HG02885 (cell line): ENCODE measurements around the gene WHAMM.

Source experiments
- ATAC-seq: cut with Tn5 transposase; IDR thresholded peaks from one replicate; pipeline ENCODE4 v1.9.1; 2021; ENCODE audit warnings: mild to moderate bottlenecking; ENCODE audit not compliant: unreplicated experiment, poor library complexity

WHAMM gene

GRCh38 chr15:82832601-82833361 lies 23.4 kb downstream of the WHAMM start:
- ATAC-seq, result peak; percentile 78

GRCh38 chr15:82833362-82833682 lies 23.9 kb downstream of the WHAMM start:
- ATAC-seq, result no peak

- no peak for ATAC-seq
Observed at GRCh38 chr15:82835391-82835917, 26.0 kb downstream of the WHAMM start.

- ATAC-seq, result no peak
Observed at GRCh38 chr15:82838096-82838735, 28.8 kb downstream of the WHAMM start.

DNA sequence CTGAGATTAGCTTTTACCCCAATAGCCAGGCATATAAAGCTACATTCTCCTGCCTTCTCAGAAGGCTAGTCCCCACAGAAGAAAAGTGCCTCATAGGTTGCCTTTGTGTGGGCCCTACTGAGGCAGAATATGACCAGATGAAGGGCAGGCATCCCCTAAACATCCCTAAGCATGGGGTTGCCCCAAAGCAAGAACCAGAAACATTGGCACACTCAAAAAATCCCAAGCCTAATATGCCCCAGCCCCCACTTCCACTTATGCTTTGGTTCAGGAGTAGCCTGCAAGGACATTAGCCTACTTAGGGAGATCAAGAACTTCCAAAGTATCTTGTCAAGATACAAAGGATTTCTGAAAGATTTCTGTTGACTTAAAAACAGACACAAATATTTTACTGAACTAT lies 29.7 kb downstream of the WHAMM start:
- ATAC-seq, result no peak

DNA sequence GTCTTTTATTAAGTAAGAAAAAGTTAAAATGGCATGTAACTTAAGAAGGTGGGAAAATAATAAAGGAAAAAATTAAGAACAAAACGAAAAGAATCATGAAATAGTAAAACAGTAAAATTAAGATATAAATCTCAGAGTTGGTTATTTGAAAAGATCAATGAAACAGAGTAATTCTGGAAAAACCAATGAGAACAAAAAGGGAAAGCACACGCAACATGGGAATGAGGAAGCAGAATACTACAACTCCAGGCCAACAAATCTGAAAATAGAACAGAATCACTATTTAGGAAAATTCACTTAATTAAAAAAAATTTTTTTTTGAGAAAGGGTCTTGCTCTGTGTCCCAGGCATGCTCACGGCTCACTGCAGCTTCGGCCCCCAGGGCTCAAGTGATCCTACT lies 30.7 kb downstream of the WHAMM start:
- no peak for ATAC-seq

DNA sequence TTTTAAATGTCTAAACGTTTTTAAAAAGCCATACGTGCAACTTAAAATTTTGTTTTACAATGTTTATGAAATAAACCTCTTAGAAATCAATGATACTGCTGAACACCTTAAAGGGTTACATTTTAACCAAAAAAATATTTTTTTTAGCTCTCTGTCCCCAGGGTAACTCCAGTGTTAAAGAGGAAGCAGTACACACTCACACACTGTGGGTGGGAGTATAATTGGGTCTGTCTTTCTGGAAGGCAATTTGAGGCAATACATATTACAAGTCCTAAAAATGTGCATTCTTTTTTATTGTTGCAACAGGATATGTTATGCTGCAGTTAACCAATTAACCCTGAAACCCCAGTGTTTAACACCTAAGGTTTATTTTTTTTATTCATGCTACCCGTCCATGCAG lies 34.1 kb downstream of the WHAMM start:
- ATAC-seq, result no peak

DNA sequence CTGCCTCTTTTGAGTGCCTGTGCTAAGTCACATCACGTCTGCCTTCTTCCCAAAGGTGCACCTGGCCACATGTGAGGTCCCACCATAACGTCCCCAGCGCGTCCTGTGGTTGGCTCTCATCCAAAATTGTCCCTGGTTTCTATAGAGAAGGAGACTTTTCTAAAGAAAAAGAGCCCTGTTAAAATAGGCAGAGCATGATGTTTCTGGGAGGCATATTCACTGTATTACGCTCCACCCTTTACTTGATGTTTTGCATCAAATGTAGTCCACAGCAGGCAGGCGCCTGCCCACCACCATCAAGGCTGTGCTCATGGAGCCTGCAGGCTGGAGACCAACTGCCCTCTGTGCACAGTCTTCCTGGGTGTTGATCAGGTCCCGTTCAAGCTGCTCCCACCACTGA lies 36.3 kb downstream of the WHAMM start:
- no peak for ATAC-seq

GRCh38 chr15:82846621-82847020 lies 37.2 kb downstream of the WHAMM start:
- no peak for ATAC-seq

DNA sequence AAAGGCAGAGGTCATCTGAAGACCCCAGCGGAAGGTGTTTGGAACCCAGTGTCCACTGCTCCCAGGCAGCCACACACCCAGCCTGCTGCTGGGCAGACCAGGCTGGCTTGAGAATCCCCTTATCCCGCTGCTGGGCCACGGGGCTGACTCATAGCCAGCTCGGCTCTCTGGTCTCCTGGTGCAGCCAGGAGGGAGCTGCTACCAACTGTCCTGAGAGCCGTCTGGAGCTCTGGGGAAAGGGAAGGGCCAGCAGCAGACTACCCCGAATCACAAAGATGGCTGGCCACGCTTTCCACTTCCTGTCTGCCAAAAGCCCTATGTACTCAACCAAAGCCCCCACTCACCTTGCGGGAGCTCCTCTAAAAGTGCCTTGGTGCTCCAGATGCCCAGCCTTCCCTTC lies 38.3 kb downstream of the WHAMM start:
- ATAC-seq, result no peak

GRCh38 chr15:82848241-82848993 lies 39.0 kb downstream of the WHAMM start:
- no peak for ATAC-seq

GRCh38 chr15:82849556-82850512 lies 40.4 kb downstream of the WHAMM start:
- ATAC-seq, result no peak

DNA sequence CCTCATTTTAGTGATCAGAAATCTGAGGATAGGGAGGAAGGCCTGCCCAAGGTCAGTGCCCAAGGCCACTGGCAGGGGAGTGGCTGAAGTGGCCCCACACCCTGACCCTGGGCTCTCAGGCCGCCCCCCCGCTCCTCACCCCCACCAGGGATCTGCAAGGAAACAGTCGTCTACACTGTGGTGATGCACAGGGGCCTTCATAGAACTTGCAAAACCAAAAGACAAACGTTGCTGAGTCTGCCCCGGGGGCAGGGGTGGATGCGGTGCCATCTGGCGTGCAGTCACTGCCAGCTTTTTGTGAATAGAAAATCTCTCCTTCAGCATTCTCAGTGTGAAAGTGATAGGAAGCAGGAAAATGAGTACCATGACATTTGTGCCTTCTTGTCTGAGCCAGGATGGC lies 41.3 kb downstream of the WHAMM start:
- no peak for ATAC-seq

DNA sequence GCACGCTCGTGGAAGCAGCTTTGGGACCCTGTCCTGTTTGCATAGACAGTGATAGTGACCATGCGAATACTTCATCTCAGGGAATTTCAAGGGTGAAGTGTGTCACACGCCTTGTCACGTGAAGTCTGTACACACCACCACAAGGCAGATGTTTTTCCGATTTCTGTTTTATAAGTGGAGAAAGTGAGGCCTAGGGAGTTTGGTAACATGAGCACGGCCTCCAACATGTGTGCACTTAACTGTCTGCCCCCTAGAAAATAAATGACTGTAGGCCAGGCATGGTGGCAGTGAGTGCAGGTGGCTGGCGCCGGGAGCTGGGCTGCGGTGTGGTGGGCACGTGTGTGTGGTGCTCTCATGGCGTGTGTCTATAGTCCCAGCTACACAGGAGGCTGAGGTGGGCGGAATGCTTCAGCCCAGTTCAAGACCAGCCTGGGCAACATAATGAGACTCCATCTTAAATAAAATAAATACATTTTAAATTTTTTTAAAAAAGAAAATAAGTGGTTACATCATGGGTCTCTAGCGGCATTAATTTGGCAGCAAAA lies 42.0 kb downstream of the WHAMM start:
- no peak for ATAC-seq

GRCh38 chr15:82851981-82852511 lies 42.6 kb downstream of the WHAMM start:
- no peak for ATAC-seq

DNA sequence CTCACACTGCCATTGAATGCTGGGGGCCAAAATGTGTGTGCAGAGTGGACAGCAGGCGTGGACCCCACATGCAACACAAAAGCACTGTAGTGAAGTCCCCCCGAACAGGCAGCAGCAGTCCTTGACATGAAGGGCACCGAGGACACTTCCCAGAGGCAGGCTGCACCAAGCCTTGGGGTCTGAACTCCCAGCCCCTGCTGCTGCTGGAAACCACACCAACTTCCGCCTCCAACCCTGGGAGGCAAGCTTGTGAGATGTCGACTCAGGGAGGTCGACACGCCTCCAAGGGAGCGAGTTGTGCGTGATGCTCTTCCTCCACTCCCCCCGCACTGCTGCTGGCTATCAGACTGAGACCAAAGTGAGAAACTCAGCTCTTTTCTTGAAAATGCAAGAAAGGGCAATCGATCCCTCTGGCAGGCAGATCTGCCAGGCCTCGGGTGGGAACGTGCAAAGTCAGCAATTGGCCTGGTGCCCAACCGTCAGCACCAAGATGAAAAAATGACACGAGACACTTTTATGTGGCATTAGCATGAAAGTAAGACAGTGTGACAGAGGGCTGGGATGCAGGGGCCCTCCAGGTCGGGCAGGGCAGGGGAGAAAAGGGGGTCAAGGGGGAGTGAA lies 43.6 kb downstream of the WHAMM start:
- no peak for ATAC-seq

GRCh38 chr15:82854554-82854953 lies 45.1 kb downstream of the WHAMM start:
- ATAC-seq, result no peak

DNA sequence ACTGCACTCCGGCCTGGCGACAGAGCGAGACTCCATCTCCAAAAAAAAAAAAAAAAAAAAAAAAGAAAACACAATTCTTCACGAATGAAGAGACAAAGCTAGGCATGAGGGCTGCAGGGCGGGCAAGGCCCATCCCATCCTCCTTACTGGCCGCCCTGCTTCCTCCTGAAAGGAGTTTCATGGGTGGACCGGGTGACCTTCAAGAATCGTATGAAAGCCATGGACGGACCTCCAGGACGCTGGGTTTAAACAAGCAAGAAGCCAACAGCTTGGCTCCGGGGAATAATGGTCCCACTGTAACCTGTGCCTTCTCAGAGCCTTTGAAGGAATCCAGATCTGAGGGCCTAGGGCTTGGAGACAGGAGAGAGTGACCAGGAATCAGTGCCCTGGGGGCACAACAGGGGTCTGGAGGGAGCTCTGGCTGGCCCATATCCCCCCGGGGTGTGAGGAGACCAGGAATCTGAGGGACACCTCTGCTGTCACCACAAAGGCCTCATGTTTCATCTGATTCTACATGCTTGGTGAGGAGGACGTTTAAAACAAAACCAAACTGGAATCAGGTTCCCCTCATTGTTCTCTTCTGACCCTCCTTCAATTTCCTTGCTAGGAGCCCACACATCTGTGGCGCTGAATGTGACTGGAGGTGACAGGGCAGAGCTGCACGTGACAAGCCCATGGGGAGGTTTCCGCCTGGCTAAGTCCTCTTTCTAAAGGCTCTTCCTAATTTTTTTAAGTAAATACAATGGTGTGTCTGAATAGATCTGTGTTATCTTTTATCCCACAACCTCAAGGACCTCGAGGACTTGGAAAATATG lies 46.1 kb downstream of the WHAMM start:
- ATAC-seq, result no peak
